ENCODE results near the gene BCAS1. TPM values are rescaled to one million over a fixed set of nuclear protein-coding genes. Genes with fewer than 3 reads are reported as not detected.

Gene BCAS1
- total and polyA plus RNA-seq, 2 donors (not counting 3 experiments of a cell fraction or from before 2014, with no cell fraction given): not detected

- FAIRE-seq: no peak
- Histone ChIP-seq H3K27ac (ENCODE audit: insufficient read depth, low read depth, low read length) (no peak overlapping the region), H2AFZ (ENCODE audit: low read depth, low read length) (no peak overlapping the region), H4K20me1 (replicated peaks; ENCODE audit: control insufficient read depth, extremely low read depth, insufficient read depth, low read length) (no peaks in the 10 kb centered on the region), H3K4me2 (ENCODE audit: insufficient read depth, low read length) (no peak overlapping the region), H3K36me3 (ENCODE audit: control insufficient read depth in 2 of 2, extremely low read depth in 1 of 2, insufficient read depth in 2 of 2, low read length in 2 of 2) (no peaks in the 10 kb centered on the region), H3K4me1 (ENCODE audit: control insufficient read depth, extremely low read depth, insufficient read depth, low read length) (no peaks in the 10 kb centered on the region), H3K4me3 (replicated peaks in 1 of 3; ENCODE audit: insufficient read depth in 1 of 3, low read depth in 1 of 3, low read length in 3 of 3) (no peak overlapping the region), H3K9me1 (replicated peaks; ENCODE audit: control insufficient read depth, extremely low read depth, insufficient read depth, low read length) (no peaks in the 10 kb centered on the region), H3K79me2 (ENCODE audit: control insufficient read depth, insufficient read depth, low read length) (no peaks in the 10 kb centered on the region), H3K27me3 (ENCODE audit: control insufficient read depth in 2 of 2, insufficient read depth in 2 of 2, low read length in 2 of 2) (no peaks in the 10 kb centered on the region), H3K9me3 (replicated peaks; ENCODE audit: control insufficient read depth, insufficient read depth, low read length) (no peaks in the 10 kb centered on the region), H3K9ac (replicated peaks; ENCODE audit: extremely low read depth, insufficient read depth, low read length) (no peak overlapping the region)
- CTCF ChIA-PET: interaction anchor here (1.0 kb wide), 1 partner anchor 18 kb away, joined by 5 read pairs; no protein-coding TSS in a partner anchor
- POLR2A ChIA-PET: no interaction called here
- no peak for DNase-seq (ENCODE audit: low read depth, low spot score)
- intact Hi-C loops (cut with micrococcal nuclease): no loop called here
- dilution Hi-C loops (cut with MboI; ENCODE audit: extremely low pct_ligation_motif_present, low sequenced_read_pairs): no loop called here
- TF ChIP-seq GATA2 (IDR thresholded peaks at IDR 0.05; ENCODE audit: insufficient read depth, insufficient read length, low read depth, low read length) (no peak), EZH2 (IDR thresholded peaks at IDR 0.05; ENCODE audit: borderline replicate concordance, low read depth, low read length, severe bottlenecking) (no peak), POLR2AphosphoS5 (IDR thresholded peaks at IDR 0.05; ENCODE audit: insufficient read depth, low read depth, low read length) (no peak), JUN (IDR thresholded peaks at IDR 0.05; ENCODE audit: borderline replicate concordance, insufficient read depth, insufficient read length, low read depth) (no peak), MYC (IDR thresholded peaks at IDR 0.05; ENCODE audit: low read depth, low read length) (no peak), FOS (IDR thresholded peaks at IDR 0.05; ENCODE audit: borderline replicate concordance, insufficient read depth, low read length) (no peak), POLR2A (IDR thresholded peaks at IDR 0.05; ENCODE audit: low read depth, low read length) (no peak)
- TF ChIP-seq, protein P1, sequence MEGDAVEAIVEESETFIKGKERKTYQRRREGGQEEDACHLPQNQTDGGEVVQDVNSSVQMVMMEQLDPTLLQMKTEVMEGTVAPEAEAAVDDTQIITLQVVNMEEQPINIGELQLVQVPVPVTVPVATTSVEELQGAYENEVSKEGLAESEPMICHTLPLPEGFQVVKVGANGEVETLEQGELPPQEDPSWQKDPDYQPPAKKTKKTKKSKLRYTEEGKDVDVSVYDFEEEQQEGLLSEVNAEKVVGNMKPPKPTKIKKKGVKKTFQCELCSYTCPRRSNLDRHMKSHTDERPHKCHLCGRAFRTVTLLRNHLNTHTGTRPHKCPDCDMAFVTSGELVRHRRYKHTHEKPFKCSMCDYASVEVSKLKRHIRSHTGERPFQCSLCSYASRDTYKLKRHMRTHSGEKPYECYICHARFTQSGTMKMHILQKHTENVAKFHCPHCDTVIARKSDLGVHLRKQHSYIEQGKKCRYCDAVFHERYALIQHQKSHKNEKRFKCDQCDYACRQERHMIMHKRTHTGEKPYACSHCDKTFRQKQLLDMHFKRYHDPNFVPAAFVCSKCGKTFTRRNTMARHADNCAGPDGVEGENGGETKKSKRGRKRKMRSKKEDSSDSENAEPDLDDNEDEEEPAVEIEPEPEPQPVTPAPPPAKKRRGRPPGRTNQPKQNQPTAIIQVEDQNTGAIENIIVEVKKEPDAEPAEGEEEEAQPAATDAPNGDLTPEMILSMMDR (IDR thresholded peaks at IDR 0.05; ENCODE audit: extremely low read depth in 1 of 2, insufficient read depth in 1 of 2, low read depth in 1 of 2, low read length in 2 of 2): no peak
- TF ChIP-seq, protein P2, sequence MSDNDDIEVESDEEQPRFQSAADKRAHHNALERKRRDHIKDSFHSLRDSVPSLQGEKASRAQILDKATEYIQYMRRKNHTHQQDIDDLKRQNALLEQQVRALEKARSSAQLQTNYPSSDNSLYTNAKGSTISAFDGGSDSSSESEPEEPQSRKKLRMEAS (IDR thresholded peaks at IDR 0.05; ENCODE audit: insufficient read depth, insufficient read length): no peak
- BruUV-seq (replicated peaks): no TSS peak
Measured at GRCh38 chr20:54084727-54085388, 14.5 kb upstream of the BCAS1 start.
